HG03521 (cell line): Measurements from ENCODE around the gene TMEM255A.

Source experiments
- ATAC-seq: cut with Tn5 transposase; IDR thresholded peaks from one replicate; pipeline ENCODE4 v1.9.1; 2021; ENCODE audit warnings: mild to moderate bottlenecking, moderate library complexity; ENCODE audit not compliant: unreplicated experiment

Gene TMEM255A

GRCh38 chrX:120213438-120214265 is 97.6 kb downstream of the TMEM255A start:
- ATAC-seq = peak; percentile 53
